Glomerular visceral epithelial cell (primary cell): ENCODE data around the gene SLC47A2.
A peak's percentile ranks its signal among the peaks of the same experiment; 100 is the strongest.

Source experiments
- DNase-seq: peaks from one replicate; pipeline ENCODE4 v3.0.0-alpha.2; 2016; ENCODE audit errors: extremely low spot score

Gene SLC47A2

GRCh38 chr17:19747829-19748806 is 31.7 kb upstream of the SLC47A2 start, which contains the start of gene ALDH3A1:
ALDH3A1 (minus strand) TSS chr17:19748298; CDS start chr17:19745129, 3,169 bp downstream.
- no peak for DNase-seq

- no peak for DNase-seq
Observed at GRCh38 chr17:19747159-19747719, 30.9 kb upstream of the SLC47A2 start.

GRCh38 chr17:19746517-19746916 is 30.1 kb upstream of the SLC47A2 start:
- DNase-seq, result no peak

- DNase-seq, result peak; percentile 68
Observed at GRCh38 chr17:19744922-19745757, 28.8 kb upstream of the SLC47A2 start.

- DNase-seq, result no peak
Observed at GRCh38 chr17:19744492-19744891, 28.1 kb upstream of the SLC47A2 start.

GRCh38 chr17:19743101-19744100 is 27.0 kb upstream of the SLC47A2 start:
- no peak for DNase-seq

GRCh38 chr17:19742495-19742894 is 26.1 kb upstream of the SLC47A2 start:
- no peak for DNase-seq

GRCh38 chr17:19741832-19742457 is 25.6 kb upstream of the SLC47A2 start:
- no peak for DNase-seq

GRCh38 chr17:19740933-19741332 is 24.5 kb upstream of the SLC47A2 start:
- no peak for DNase-seq

- no peak for DNase-seq
Observed at GRCh38 chr17:19739241-19740201, 23.1 kb upstream of the SLC47A2 start.

GRCh38 chr17:19738757-19739156 is 22.4 kb upstream of the SLC47A2 start:
- no peak for DNase-seq

GRCh38 chr17:19738073-19738449 is 21.7 kb upstream of the SLC47A2 start:
- no peak for DNase-seq

GRCh38 chr17:19737305-19738072 is 21.1 kb upstream of the SLC47A2 start:
- no peak for DNase-seq

- no peak for DNase-seq
Observed at GRCh38 chr17:19736071-19736470, 19.7 kb upstream of the SLC47A2 start.

- no peak for DNase-seq
Observed at GRCh38 chr17:19733953-19734526, 17.7 kb upstream of the SLC47A2 start.

GRCh38 chr17:19731626-19732025 is 15.2 kb upstream of the SLC47A2 start:
- DNase-seq, result no peak

- DNase-seq, result no peak
Observed at GRCh38 chr17:19730843-19731242, 14.5 kb upstream of the SLC47A2 start.

GRCh38 chr17:19729900-19730299 is 13.5 kb upstream of the SLC47A2 start:
- no peak for DNase-seq
